Type B pancreatic cell (in vitro differentiated cells): Measurements from ENCODE around the gene C6orf62. TPM values are rescaled to one million over a fixed set of nuclear protein-coding genes. Genes with fewer than 3 reads are reported as not detected.

Experiments used
- DNase-seq: peaks from one replicate; pipeline ENCODE4 v3.0.0; 2021; ENCODE audit warnings: mixed read lengths; ENCODE audit not compliant: unreplicated experiment; ENCODE audit errors: extremely low spot score
- H3K27ac Mint-ChIP-seq: 2 replicates; pipeline ENCODE4 v1.8.0; 2021; ENCODE audit warnings: mild to moderate bottlenecking, mixed read lengths
- H3K27me3 Mint-ChIP-seq: 2 replicates; pipeline ENCODE4 v1.8.0; 2021; ENCODE audit warnings: mixed read lengths
- H3K36me3 Mint-ChIP-seq: 2 replicates; pipeline ENCODE4 v1.8.0; 2021; ENCODE audit warnings: mixed read lengths
- H3K4me1 Mint-ChIP-seq: one replicate; pipeline ENCODE4 v1.8.0; 2021; ENCODE audit warnings: mixed read lengths; ENCODE audit not compliant: unreplicated experiment
- H3K4me3 Mint-ChIP-seq: 2 replicates; pipeline ENCODE4 v1.8.0; 2021; ENCODE audit warnings: mild to moderate bottlenecking, mixed read lengths
- H3K9me3 Mint-ChIP-seq: 2 replicates; pipeline ENCODE4 v1.8.0; 2021; ENCODE audit warnings: mixed read lengths
- CTCF ChIP-seq: fragments of 200-600 bp; sonication (generic); conservative IDR thresholded peaks from 2 replicates; pipeline ENCODE4 v1.5.0; 2021; ENCODE audit warnings: antibody characterized with exemption, mild to moderate bottlenecking
- total RNA-seq: library from RNA; stranded (reverse); gene quantifications from 2 replicates; pipeline ENCODE4 v1.2.1, GENCODE V29; 2021; ENCODE audit warnings: low replicate concordance

C6orf62 gene
- total RNA-seq, 1 donor from 2014 or later: 77.5 TPM

DNA sequence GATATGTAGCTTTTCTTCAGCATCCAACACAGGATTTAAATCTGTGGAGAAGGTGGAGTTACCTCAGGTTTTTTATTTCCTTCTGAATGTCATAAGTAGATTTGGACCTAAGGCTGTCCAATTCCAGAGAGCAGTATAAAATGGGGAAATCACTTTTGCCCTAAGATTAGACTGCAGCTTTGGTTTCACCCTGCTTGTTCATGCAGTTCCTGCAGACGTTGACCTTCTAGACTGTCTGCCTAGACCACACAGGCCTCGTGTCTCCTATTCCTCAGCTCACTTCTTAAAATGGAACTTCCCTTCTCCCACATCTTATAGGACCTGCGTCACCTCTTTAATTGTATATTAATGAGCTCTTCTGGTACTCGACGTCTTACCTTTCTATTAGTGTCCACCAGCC lies 26.0 kb upstream of the C6orf62 start:
- Mint-ChIP-seq H3K36me3 (no peaks in the 10 kb centered on the region), H3K4me3 (no peak overlapping the region), H3K27me3 (peaks cover 3% of the 10 kb centered on the region), H3K9me3 (no peaks in the 10 kb centered on the region), H3K27ac (no peak overlapping the region), H3K4me1 (no peaks in the 10 kb centered on the region)
- no peak for TF ChIP-seq CTCF
- DNase-seq: no peak

DNA sequence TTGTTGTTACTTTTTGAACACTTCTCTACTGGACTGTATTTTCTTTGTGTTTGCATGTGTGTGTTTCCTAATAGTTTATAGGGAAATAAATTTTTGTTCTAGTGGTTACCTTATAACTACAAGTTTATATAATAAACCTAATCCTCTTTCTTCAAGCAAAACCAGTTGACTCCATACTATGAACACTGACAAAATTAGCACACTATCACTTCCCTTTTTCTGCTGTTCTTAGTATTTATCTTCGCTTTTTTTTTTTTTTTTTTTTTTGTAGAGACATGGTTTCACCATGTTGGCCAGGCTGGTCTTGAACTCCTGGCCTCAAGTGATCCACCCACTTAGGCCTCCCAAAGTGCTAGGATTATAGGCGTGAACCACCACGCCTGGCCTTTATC lies 25.0 kb upstream of the C6orf62 start:
- TF ChIP-seq CTCF: no peak
- H3K9me3 Mint-ChIP-seq: no peaks in the 10 kb centered on the region
- no peaks in the 10 kb centered on the region for H3K36me3 Mint-ChIP-seq
- peaks cover 2% of the 10 kb centered on the region for H3K27me3 Mint-ChIP-seq
- no peaks in the 10 kb centered on the region for H3K4me1 Mint-ChIP-seq
- no peak overlapping the region for H3K4me3 Mint-ChIP-seq
- DNase-seq: no peak
- peak overlapping the region; percentile 35 for H3K27ac Mint-ChIP-seq

GRCh38 chr6:24743265-24743943 lies 24.4 kb upstream of the C6orf62 start:
- Mint-ChIP-seq H3K27me3 (no peaks in the 10 kb centered on the region), H3K4me1 (no peaks in the 10 kb centered on the region), H3K4me3 (no peak overlapping the region), H3K27ac (peak overlapping the region; percentile 35), H3K36me3 (no peaks in the 10 kb centered on the region), H3K9me3 (no peaks in the 10 kb centered on the region)
- DNase-seq: no peak
- TF ChIP-seq CTCF: no peak

- Mint-ChIP-seq H3K4me1 (no peaks in the 10 kb centered on the region), H3K4me3 (no peak overlapping the region), H3K9me3 (no peaks in the 10 kb centered on the region), H3K27ac (no peak overlapping the region), H3K36me3 (no peaks in the 10 kb centered on the region), H3K27me3 (no peaks in the 10 kb centered on the region)
- no peak for DNase-seq
- no peak for TF ChIP-seq CTCF
These were observed 23.3 kb upstream of the C6orf62 start for GRCh38 chr6:24742216-24742738.

- Mint-ChIP-seq H3K9me3 (no peaks in the 10 kb centered on the region), H3K4me3 (no peak overlapping the region), H3K4me1 (no peaks in the 10 kb centered on the region), H3K36me3 (no peaks in the 10 kb centered on the region), H3K27me3 (no peaks in the 10 kb centered on the region), H3K27ac (no peak overlapping the region)
- no peak for TF ChIP-seq CTCF
- no peak for DNase-seq
These were observed 21.9 kb upstream of the C6orf62 start for GRCh38 chr6:24740861-24741260.
